ENCODE data around the gene HIVEP1.

- TF ChIP-seq YY1 (IDR thresholded peaks at IDR 0.05; ENCODE audit: insufficient read depth, insufficient read length) (no peak), ZNF274 (IDR thresholded peaks at IDR 0.05; ENCODE audit: low read depth, low read length) (no peak)
Observed at GRCh38 chr6:12013307-12013719, 1.2 kb downstream of the HIVEP1 start.
